AG04450 (cell line): ENCODE results near the gene PROCR. TPM values are rescaled to one million over a fixed set of nuclear protein-coding genes. Genes with fewer than 3 reads are reported as not detected.

Experiments used
- CTCF ChIA-PET: fragments of 300-600, 350-600 bp; formaldehyde crosslinking; extraction: SDS; loops from one replicate; lab custom pipeline; 2022; ENCODE audit warnings: antibody characterized with exemption, inconsistent platforms; lab: Charles Lee
- POLR2A ChIA-PET: fragments of 350-600 bp; formaldehyde crosslinking; extraction: SDS; loops from one replicate; lab custom pipeline; 2021; ENCODE audit warnings: antibody characterized with exemption, inconsistent platforms; lab: Yijun Ruan, JAX
- DNase-seq: peaks from one replicate; pipeline ENCODE4 v3.0.0-alpha.2; 2011; ENCODE audit warnings: low read depth, low spot score
- H3K27ac ChIP-seq: one replicate; pipeline ENCODE4 v1.5.1; 2012; ENCODE audit warnings: low read depth, low read length, control low read depth
- H3K27me3 ChIP-seq: one replicate; pipeline ENCODE4 v1.6.0; 2012; ENCODE audit warnings: low read length; ENCODE audit not compliant: control insufficient read depth, insufficient read depth
- H3K4me3 ChIP-seq: 2 replicates; pipeline ENCODE4 v1.5.1; 2011; ENCODE audit warnings: mild to moderate bottlenecking, low read depth, low read length, control low read depth
- H3K9me3 ChIP-seq: 2 replicates; pipeline ENCODE4 v1.5.1; 2012; ENCODE audit warnings: low read length; ENCODE audit not compliant: control insufficient read depth, insufficient read depth
- CTCF ChIP-seq: IDR thresholded peaks from 2 replicates; pipeline ENCODE4 v1.5.1; 2011; ENCODE audit warnings: low read depth, low read length, control low read depth, inconsistent platforms
- polyA plus RNA-seq: library from polyadenylated mRNA; depleted of rRNA; stranded (reverse); fragments of >200 nt; gene quantifications from 2 replicates; pipeline ENCODE4 v1.2.3, GENCODE V29; 2011; rRNA removed
- small RNA-seq: library from RNA; depleted of rRNA; stranded (forward); fragments of <200 nt; gene quantifications from one replicate; pipeline ENCODE3, GENCODE V24; 2012; ENCODE audit warnings: low read depth; ENCODE audit not compliant: insufficient read length

PROCR gene
- polyA plus RNA-seq, 1 experiment, result 73.8 TPM

- ChIA-PET CTCF (interaction anchor here (1.1 to 1.4 kb wide), 2 partner anchors 43 to 82 kb away, joined by 3 read pairs; no protein-coding TSS in a partner anchor), POLR2A (interaction anchor here (1.7 kb wide), 1 partner anchor 216 kb away, joined by 8 read pairs; no protein-coding TSS in a partner anchor)
- Histone ChIP-seq H3K4me3 (peak within 1 kb of the TSS; percentile 31), H3K9me3 (no peaks in the 10 kb centered on the region), H3K27ac (peak within 1 kb of the TSS; percentile 31), H3K27me3 (peaks cover 35% of the 10 kb centered on the region)
- TF ChIP-seq CTCF, result no peak
- no peak for DNase-seq
Measured at GRCh38 chr20:35226126-35226883, 54.4 kb downstream of the PROCR start, which contains the start of gene MMP24. Gene MMP24, plus strand, starts transcription at chr20:35226690. Its CDS starts 49 bp downstream, at chr20:35226739.

Small RNA genes within 50 kb of the gene (small RNA-seq; reads per million reads assigned to genes)
- gene MT1P3 (not detected), gene RNA5SP483 (not detected)

Other genes starting within 250 kb of the PROCR start
- 71.6 and 77.4 TPM in 2 replicates for gene GSS, start 216.3 kb upstream of the PROCR start, polyA plus RNA-seq
- gene MYH7B, start 216.2 kb upstream of the PROCR start, polyA plus RNA-seq, result 0.02 and 0.20 TPM in 2 replicates
- gene TRPC4AP, start 79.3 kb upstream of the PROCR start, polyA plus RNA-seq, result 85.4 and 94.0 TPM in 2 replicates
- 28.3 and 30.3 TPM in 2 replicates for gene EDEM2, start 24.7 kb upstream of the PROCR start, polyA plus RNA-seq
- 0.40 and 0.45 TPM in 2 replicates for gene MMP24, start 54.6 kb downstream of the PROCR start, polyA plus RNA-seq
- gene MMP24OS, start 106.0 kb downstream of the PROCR start, polyA plus RNA-seq, result 35.3 and 44.9 TPM in 2 replicates
- gene EIF6, start 112.7 kb downstream of the PROCR start, polyA plus RNA-seq, result 133 and 157 TPM in 2 replicates
- not detected in 2 replicates for gene FAM83C, start 120.4 kb downstream of the PROCR start, polyA plus RNA-seq
- 44.9 and 46.1 TPM in 2 replicates for gene UQCC1, start 239.9 kb downstream of the PROCR start, polyA plus RNA-seq